ENCODE data around the gene NDST3.

The NDST3 gene

DNA sequence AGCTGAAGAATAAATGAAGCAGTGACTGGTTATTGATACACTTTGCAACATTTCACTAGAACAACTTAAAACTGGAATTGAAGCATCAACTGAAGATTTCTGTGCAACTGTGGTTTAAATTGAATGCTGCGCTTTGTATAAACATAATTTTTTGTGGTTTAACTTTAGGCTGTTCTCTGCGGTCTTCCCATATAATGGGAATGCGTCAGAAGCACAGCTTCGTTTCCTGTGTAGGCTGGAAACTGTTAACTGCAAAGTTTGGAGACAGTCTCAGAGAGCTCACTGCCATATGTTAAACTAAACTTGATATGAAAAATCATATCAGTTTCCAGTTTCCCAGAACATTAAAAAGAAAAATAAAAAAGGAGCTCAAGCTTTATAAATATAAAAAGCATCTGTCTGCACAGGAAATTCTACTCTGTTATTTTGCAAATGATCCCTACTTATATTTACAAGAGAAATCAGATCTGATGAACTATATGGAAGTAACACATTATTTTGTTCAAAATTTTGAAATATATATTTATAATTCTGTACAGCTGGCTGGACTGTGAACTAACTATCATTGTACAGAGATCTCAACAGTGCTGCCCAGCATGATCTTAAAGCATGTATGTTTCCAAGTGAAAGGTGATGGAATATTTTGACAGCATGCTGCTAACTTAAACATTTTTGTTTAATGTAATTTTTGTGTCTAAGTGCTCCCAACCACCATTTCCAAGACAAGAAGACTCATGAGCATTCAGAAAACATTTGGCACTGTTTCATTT, 139.9 kb downstream of the NDST3 start:
- Histone ChIP-seq H3K27me3 (no peaks in the 10 kb centered on the region), H3K36me3 (no peaks in the 10 kb centered on the region), H3K4me3 (ENCODE audit: low read depth, low read length) (no peak overlapping the region), H3K4me1 (no peaks in the 10 kb centered on the region), H3K9me3 (no peaks in the 10 kb centered on the region)
- no peak for DNase-seq
- no peak for TF ChIP-seq CTCF (IDR thresholded peaks at IDR 0.05; ENCODE audit: low read depth, low read length)

- Histone ChIP-seq H3K4me1 (no peaks in the 10 kb centered on the region), H3K4me3 (ENCODE audit: low read depth, low read length) (no peak overlapping the region)
- no peak for TF ChIP-seq CTCF (IDR thresholded peaks at IDR 0.05; ENCODE audit: low read depth, low read length)
Observed at GRCh38 chr4:118175506-118175905, 141.2 kb downstream of the NDST3 start.

GRCh38 chr4:118177126-118177525, 142.8 kb downstream of the NDST3 start:
- no peak for DNase-seq
- peaks cover 5% of the 10 kb centered on the region; the same call in 1 of the 2 replicates for H3K4me1 ChIP-seq
- TF ChIP-seq CTCF (IDR thresholded peaks at IDR 0.05; ENCODE audit: low read depth, low read length), result no peak
- no peaks in the 10 kb centered on the region for H3K9me3 ChIP-seq
- H3K27me3 ChIP-seq, result no peaks in the 10 kb centered on the region
- H3K4me3 ChIP-seq (ENCODE audit: low read depth, low read length), result no peak overlapping the region
- no peaks in the 10 kb centered on the region for H3K36me3 ChIP-seq

More at GRCh38 chr4:118175506-118175905, 141.2 kb downstream of the NDST3 start:
- Histone ChIP-seq H3K36me3 (no peaks in the 10 kb centered on the region), H3K9me3 (no peaks in the 10 kb centered on the region), H3K27me3 (no peaks in the 10 kb centered on the region)
- DNase-seq, result no peak

GRCh38 chr4:118180776-118181175, 146.5 kb downstream of the NDST3 start:
- Histone ChIP-seq H3K9me3 (no peaks in the 10 kb centered on the region), H3K27me3 (no peaks in the 10 kb centered on the region), H3K4me3 (ENCODE audit: low read depth, low read length) (no peak overlapping the region), H3K4me1 (peaks cover 5% of the 10 kb centered on the region; the same call in 1 of the 2 replicates), H3K36me3 (no peaks in the 10 kb centered on the region)
- no peak for TF ChIP-seq CTCF (IDR thresholded peaks at IDR 0.05; ENCODE audit: low read depth, low read length)
- DNase-seq, result no peak

- Histone ChIP-seq H3K9me3 (no peaks in the 10 kb centered on the region), H3K4me1 (no peaks in the 10 kb centered on the region), H3K36me3 (no peaks in the 10 kb centered on the region), H3K4me3 (ENCODE audit: low read depth, low read length) (no peak overlapping the region), H3K27me3 (no peaks in the 10 kb centered on the region)
- no peak for TF ChIP-seq CTCF (IDR thresholded peaks at IDR 0.05; ENCODE audit: low read depth, low read length)
- no peak for DNase-seq
Observed at GRCh38 chr4:118190903-118191302, 156.6 kb downstream of the NDST3 start.

- H3K9me3 ChIP-seq, result no peaks in the 10 kb centered on the region
- no peaks in the 10 kb centered on the region for H3K4me1 ChIP-seq
- peak; percentile 27 for DNase-seq
- no peaks in the 10 kb centered on the region for H3K36me3 ChIP-seq
- no peak for TF ChIP-seq CTCF (IDR thresholded peaks at IDR 0.05; ENCODE audit: low read depth, low read length)
- H3K4me3 ChIP-seq (ENCODE audit: low read depth, low read length), result no peak overlapping the region
- H3K27me3 ChIP-seq, result no peaks in the 10 kb centered on the region
Observed at GRCh38 chr4:118193421-118193820, 159.1 kb downstream of the NDST3 start.
